GM21528 (cell line): ENCODE data around the gene USP53.
A peak's percentile ranks its signal among the peaks of the same experiment; 100 is the strongest.
"Not testable (repeated sequence)": the region's sequence is repeated elsewhere in the genome, so short reads cannot be mapped to it uniquely, and the experiment has no call there.

Experiments used
- ATAC-seq: cut with Tn5 transposase; IDR thresholded peaks from one replicate; pipeline ENCODE4 v1.9.1; 2021; ENCODE audit warnings: mild to moderate bottlenecking, moderate library complexity; ENCODE audit not compliant: unreplicated experiment, low FRiP score

Gene USP53

DNA sequence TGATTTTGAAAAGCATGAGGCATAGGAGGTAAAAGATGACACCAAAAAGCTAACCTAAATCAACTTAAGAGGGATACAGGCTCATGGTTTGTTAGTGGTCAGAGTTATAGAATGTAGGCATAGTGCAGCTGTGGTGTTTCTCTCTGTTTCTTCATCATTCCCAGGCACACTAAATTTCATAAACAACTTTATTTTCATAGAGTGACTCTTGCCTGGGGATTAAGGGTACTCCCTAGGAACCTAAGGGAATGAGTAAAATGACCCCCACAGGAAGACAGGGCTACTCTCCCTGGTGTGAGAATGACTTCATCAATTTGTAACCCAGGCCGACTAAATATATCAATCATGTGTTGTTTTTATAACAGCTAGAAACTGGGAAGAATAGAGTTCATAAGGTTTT is 98.3 kb downstream of the USP53 start:
- no peak for ATAC-seq

DNA sequence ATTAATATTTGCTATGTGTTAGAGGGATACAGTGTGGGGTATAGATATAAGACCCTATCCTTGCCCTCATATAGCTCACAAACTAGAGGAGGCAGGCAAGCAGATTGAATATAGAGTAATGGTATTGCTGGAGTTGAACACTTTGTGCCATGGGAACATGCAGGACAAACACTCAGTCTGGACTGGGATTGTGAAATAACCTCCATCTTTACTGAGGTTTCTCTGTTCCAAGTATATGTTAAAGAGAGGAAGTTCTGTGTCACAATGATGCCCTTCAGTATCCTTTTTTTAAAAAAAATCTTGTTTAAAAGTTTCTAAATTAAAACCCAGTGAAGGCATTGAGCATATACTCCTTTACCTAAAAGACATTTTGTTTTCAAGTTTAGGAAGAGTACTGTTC is 100.7 kb downstream of the USP53 start:
- ATAC-seq: no peak

DNA sequence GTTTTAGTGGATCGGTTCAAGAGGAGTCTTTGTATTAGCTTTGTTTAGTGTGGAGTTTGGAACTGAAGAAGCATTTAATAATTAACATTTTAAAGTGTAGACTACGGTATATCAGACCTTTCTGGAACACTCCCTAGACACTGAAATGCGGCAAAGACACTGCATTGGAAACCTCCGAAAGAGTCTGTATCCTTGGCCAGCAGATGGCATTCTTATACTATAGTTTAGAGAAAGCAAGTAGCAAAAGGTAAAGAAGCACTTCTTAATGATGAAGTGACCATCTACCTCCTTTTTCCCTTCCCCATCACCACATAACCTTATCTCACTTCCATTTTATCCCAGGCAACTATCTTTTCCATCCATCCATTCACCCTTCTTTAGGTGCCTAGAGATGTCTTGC is 101.8 kb downstream of the USP53 start:
- peak; percentile 66 for ATAC-seq

DNA sequence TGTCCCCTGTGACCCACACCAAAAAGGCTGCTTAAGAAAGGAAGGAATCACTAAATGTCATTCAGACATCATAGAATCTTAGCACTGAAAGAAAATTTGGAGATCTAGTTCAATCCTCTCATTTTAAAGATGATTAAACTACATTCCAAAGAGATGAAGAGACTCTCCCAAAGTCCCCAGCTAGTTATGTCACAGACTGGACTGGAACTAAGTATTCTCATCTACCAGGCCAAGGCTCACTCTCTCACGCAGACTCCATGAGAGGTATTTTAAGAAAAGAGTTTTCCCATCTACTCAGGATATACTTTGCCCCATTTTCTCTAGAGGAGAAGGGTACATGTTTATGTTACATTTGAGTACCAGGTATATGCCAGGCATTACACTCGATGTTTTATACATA is 102.5 kb downstream of the USP53 start:
- no peak for ATAC-seq

DNA sequence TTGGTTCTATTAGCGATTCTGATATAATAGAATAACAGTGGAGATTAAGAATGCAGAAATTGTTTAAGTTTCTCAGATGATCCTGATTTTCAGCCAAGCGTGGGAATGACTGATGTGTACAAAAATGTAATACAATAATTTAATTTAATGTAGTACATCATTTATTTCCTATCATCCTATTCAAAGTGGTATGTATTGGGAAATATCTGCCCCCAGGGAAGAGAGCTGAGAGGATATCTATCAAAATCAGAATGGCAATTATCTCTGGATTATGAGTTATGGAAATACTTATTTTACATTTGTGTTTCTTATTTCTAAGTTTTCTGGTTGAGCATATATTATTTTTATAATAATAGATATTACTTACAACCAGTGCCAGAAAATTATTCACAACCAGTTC is 105.5 kb downstream of the USP53 start:
- no peak for ATAC-seq

DNA sequence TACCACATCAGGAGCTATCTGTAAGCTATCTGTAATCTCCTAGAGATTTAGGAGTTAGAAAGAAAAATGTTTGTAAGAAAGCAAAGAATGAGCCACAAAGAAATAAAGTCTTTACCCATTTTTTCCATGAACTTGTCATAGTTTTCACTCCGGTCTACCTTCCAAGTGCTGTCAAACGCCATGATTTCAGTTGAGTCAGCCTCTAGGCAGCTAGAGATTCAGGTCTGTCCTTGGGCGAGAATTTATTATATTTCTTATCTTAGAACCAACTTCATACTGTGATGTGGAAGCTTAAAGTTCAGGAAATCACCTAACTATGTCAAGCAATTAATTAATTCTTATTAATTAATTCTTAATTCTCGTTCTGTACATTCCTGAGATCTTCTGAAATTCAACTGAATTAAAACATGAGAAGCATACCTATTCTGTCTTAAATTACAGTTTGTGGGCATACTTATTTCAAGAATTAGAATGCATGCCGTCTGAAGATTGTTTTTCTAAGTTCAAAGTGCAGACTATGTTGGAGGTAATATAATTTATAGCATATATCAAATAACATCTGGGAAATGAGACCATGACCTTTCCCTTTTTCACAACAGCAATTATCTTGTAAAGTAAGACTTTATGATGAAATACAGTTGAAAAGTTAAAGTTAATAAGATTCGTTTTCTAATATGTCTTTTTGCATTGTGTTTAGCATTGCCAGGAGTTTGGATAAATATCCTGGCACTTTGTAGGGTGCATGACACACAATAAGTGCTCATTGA is 109.6 kb downstream of the USP53 start, which contains the start of gene FABP2:
Gene FABP2 (minus strand): TSS at position 218 of the 767 bp plus-strand sequence. CDS start 36 bp downstream, at position 182.
- no peak for ATAC-seq

DNA sequence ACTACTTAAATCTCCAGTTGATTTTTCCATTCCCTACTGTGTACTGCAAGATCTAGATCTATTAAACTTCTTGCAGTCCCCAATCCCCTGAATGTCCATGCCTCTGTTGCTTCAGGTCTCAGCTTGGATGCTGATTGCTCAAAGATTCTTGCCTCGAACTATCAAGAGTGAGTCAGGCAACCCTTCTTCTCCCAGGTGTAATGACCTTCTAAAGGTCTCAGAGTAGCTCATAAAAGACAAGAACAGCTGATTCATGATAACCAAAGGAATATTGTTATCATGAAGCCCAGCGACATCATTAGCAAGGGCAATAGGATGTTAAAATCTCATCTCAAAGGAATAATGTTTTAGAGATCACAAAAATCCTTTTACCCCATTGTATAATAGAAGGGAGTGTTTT is 116.2 kb downstream of the USP53 start:
- ATAC-seq: no peak

DNA sequence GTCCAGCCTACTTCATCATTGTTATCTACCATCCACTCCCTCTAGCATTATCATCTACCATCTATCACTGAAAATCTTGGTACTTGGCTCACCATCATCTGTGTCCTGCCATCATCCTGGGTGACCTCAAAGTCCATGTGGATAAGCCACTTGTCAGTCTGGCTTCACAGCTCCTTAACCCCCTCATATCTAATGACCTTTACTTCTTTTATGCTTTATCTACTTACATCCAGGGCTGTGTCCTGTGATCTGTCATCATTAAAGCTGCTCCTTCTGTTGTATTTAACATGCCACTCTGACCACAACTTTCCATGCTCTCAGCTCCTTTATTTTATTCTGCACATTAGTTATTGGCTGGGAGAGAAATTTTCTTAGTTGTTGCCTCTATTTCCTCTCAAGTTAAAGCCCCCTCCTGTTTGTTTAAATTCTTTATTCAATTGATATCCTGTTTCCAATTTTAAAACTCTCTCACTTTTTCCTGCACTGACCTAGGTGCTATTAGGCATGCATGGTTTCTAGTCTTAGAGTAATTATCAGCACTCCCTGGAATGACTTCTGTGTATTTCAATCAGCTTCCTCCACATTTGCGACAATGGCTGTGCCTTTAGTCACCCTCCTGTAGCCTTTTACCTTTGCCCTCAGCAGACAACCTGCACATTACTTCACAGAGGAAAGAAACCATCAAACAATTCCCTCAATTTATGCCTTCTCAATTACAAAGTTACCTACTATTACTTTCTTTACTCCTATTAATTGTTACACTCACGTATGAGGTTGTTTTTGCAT is 117.5 kb downstream of the USP53 start:
- ATAC-seq: no peak

DNA sequence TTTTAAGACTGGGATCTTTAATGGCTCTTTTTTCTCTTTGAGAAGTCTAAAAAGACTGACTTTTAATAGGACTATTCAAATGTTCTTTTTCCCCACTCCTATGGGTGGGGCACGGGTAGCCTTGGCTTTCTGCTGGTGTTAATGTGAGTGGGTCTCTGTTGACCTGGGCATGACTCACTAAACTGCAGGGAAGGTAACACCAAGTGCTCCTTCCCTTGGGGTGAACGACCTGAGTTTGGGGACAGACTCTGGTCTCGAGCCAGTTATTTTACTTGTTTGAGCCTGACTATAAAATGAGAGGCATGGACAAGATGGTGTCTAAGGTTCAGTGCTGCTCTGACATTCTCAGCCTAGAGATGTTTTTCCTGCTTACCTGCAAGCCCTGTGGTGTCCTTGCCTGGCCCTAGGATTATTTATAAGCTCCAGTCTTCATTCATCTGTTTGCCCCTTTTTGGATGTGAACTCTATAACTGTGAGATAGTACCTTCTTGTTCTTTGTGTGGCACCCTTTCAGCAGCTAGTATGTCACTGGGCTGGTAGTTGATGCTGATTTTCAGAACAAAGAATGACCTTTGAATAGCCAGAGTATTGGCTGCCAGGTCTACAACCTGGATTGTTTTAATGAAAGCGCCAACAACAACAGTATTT is 123.9 kb downstream of the USP53 start:
- ATAC-seq: not testable (repeated sequence)

DNA sequence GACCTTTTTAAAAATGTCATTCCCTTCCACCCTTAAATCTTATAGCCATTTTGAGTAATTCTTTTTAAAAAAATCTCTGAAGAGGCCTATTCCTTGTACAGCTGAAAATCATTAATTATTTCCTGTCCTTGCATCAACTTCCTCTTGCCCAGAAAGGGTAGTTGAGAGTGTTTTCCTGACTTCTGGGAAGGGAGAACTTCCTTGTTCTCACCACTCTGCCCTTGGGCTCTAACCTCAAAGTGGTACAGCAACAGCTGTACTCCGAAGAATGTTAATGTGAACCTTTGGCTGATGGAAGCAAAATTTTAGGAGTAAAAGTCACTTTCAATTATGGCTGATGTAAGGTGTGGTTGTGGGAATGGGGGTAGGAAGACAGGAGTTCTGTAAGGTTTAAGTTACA is 124.5 kb downstream of the USP53 start:
- ATAC-seq: no peak

DNA sequence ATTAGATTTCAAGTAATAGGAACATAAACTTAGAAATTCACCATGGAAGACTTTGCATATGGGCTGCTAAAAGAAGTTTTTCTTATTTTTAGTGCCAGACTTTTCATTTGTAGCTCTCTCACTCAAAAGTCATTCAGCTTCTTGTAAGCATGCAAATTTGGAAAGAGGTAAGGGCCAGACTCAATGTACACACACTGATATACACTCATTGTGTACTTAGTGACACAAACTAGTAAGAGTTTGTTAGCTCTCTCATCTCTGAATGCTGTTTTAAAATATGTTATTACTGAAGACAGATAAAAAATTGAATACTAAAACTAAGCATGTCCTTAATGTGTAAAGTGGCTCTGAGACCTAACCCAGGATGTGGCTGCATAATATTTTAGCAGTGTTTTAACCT is 127.4 kb downstream of the USP53 start:
- ATAC-seq: not testable (repeated sequence)

DNA sequence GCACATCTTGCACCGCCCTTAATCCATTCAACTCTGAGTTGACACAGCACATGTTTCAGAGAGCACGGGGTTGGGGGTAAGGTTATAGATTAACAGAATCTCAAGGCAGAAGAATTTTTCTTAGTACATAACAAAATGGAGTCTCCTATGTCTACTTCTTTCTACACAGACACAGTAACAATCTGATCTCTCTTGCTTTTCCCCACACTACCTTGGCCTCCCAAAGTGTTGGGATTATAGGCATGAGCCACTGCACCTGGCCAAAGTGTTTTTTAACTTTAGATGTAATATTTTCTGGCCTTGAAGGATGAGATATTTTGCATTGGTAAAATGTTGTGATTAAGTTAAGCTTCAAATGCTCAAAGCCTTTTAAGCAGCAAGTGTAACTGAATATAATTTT is 130.8 kb downstream of the USP53 start:
- not testable (repeated sequence) for ATAC-seq
